Right forelimb (tissue), 1 donor: ENCODE data around the gene SCG2.
"Not testable (repeated sequence)": the region's sequence is repeated elsewhere in the genome, so short reads cannot be mapped to it uniquely, and the experiment has no call there.

Experiments used
- DNase-seq: peaks from one replicate; pipeline ENCODE4 v3.0.0-alpha.2; 2018

SCG2 gene

DNA sequence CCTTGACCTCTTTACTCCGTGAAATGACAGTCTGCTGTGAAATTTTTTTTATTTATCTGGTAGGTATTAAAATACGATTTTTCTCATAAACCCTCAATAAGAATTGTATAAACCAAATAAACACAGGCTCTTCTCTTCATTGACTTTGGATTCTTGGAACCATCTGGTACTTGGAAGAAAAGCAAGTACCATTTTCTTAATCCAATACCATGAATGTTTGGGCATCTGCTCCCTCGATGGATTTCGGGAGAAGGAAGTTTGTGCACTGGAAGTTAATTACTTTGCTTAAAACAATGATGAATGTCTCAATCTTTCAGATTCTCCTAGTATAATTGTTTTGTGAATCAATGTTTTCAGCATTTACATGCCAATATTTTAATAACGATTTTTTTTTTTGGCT, 5.3 kb upstream of the SCG2 start:
- no peak for DNase-seq

DNA sequence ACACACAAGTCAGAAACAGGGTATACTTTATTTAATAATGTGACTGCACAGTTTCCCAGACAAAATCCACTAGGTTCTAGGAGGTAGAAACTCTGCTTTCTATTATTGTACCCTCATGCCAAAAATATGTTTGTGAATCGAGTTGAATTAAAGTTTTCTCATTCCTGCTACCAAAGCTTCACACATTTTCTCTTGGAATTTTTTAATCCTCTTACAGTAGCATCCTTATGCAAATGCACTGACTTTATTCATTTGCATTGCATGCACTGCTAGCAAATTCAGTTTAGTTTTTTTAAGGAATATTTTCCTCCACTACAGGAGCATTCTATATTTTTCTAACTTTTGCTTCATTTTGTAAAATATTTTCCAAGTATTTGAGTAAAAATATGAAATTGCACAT, 4.8 kb upstream of the SCG2 start:
- DNase-seq, result no peak

DNA sequence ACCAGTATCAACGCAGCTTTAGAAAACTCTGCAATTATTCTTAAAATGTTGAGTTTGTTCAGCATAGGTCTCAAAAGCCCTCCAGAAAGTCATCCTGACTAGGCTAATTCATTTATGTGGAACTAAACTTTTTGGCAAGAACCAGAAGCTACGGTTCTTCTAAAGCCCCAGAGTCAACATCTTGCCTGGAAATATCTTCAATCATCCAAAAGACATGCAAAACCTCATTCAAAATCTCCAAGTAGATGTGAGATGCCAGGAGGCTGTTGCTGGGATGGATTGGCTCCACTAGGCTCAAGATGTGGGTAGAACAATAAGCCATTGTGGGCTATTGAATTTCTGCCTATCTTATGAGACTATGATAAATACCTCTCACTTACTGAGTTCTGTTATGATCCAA, 2.1 kb upstream of the SCG2 start:
- no peak for DNase-seq

GRCh38 chr2:223602972-223603371, 811 bp upstream of the SCG2 start:
- DNase-seq, result no peak

GRCh38 chr2:223601018-223601417, 1.1 kb downstream of the SCG2 start:
- no peak for DNase-seq

DNA sequence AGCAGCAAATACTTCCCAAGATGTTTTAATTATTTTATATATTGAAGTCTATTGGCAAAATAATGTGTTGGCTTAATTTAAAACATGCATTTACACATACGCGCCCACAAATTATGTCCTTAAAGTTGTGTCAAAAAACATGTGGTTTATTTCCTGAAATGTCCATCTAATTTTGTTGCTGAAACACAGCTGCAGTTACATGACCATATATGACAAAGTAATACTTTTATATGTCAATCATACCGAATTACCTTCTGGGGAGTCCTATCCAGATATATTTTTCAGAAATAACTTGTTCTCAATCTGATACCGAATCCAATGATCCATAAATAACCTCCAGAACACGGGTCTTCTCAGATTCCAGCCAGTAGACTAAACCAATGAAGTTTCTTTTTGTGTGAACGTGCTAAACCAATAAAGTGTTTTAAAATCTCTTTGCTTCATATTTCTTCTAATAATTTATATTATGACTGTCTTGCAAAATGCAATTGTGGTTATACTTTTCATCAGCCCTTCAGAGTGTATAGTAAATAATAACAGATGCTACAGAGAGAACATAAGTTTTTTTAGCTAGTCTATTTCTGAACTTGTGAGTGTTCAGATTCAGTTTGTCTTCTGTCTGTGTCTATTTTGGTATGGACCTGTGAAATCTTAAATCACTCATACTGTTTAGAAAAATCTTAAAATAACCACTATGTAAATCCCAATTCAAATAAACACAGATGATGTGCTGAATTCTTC, 2.4 kb downstream of the SCG2 start:
- no peak for DNase-seq

- no peak for DNase-seq
Measured at GRCh38 chr2:223598994-223599639, 3.0 kb downstream of the SCG2 start.

- DNase-seq, result no peak
Measured at GRCh38 chr2:223597076-223597475, 5.1 kb downstream of the SCG2 start.

DNA sequence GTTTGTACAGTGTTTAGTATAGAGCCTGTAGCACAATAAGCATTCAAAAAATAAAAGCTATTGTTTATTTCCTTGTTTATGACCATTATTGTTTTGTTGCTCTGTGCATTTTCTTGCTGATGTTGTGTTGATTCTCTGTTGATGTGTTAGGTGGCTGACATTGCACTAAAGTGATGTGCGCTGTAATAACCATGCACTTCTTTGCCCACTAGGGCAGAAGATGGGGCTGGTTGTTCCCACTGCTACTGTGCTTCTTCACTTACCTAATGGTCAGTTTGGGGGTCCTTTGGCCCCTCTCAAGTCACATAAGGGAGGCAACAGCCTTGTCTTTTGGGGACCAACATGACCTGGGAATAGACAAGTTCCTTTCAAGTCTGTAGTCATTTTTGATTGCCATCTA, 6.0 kb downstream of the SCG2 start:
- DNase-seq, result no peak

DNA sequence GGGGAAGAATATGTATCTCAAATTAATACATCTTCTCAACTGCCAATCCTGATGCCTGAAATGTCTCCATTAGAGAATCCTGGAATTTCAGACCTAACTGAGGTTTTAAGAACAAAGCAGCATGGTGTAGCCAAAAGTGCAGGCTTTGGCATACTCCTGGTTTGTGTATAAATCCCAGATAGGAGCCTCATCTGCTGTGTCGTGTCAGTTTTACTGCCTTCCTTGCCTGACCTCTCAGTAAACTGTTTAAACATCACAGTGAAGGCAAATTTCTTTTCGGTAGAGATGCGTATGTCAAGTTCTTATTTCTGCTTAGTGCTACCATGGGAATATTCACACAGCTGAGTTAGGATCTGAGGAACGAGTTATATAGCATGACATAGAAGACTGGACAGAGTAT, 7.3 kb downstream of the SCG2 start:
- no peak for DNase-seq

GRCh38 chr2:223594259-223594658, 7.9 kb downstream of the SCG2 start:
- DNase-seq, result no peak

GRCh38 chr2:223592689-223593088, 9.5 kb downstream of the SCG2 start:
- not testable (repeated sequence) for DNase-seq

GRCh38 chr2:223591596-223591995, 10.6 kb downstream of the SCG2 start:
- no peak for DNase-seq

DNA sequence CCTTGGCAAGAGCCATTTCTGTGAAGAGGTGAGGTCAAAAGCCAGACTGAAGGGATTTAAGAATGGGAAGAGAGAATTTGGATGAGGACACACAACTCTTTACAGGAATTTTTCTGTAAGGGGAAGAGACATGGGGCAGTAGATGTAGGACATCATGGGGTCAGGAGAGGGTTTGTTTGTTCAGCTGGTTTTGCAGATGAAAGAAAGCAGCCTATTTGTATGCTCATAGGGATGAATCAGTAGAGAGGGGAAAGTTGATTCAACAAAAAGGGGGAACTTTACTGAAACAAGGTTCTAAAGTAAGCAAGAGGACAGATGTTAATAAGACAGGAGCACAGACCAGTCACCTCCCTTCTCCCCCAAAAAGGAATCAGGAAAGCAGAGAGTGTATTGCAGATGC, 11.2 kb downstream of the SCG2 start:
- no peak for DNase-seq

DNA sequence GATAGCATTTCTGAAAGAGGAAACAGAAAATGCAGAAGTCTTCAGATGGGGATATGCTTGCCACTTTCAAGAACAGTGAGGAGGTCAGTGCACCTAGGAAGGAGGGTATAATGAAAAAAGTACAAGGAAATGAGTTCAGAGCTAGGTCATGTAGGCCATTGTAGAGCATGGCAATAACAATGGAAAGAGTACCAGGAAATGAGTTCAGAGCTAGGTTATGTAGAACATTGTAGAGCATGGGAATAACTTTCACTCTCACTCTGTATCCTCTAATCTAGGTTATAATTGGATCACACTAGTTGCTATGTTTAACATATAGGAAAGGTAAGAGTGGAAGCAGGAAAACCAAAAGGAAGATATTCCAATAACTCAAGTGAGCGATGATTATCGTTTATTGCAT, 12.3 kb downstream of the SCG2 start:
- no peak for DNase-seq

GRCh38 chr2:223588251-223588650, 13.9 kb downstream of the SCG2 start:
- DNase-seq, result no peak

GRCh38 chr2:223587301-223587700, 14.9 kb downstream of the SCG2 start:
- DNase-seq, result no peak

DNA sequence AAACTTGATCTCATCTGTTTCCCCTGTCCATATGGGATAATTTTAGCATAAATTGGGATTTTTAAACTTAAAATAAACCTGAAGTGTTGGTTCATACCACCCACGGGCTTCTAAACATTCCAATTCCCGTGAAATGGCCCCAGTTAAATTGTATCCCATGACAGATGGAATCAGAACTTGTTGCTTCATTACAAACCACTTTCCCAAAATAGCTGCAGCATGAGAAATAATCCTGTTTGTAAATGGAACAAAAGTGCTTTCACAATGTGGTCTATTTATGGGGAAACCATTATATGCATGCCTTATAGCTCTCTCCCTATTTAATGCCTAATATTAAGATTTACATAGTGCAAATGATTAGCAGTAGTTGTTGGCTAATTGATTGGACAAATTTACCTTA, 15.9 kb downstream of the SCG2 start:
- DNase-seq, result no peak

GRCh38 chr2:223585666-223586065, 16.5 kb downstream of the SCG2 start:
- no peak for DNase-seq

DNA sequence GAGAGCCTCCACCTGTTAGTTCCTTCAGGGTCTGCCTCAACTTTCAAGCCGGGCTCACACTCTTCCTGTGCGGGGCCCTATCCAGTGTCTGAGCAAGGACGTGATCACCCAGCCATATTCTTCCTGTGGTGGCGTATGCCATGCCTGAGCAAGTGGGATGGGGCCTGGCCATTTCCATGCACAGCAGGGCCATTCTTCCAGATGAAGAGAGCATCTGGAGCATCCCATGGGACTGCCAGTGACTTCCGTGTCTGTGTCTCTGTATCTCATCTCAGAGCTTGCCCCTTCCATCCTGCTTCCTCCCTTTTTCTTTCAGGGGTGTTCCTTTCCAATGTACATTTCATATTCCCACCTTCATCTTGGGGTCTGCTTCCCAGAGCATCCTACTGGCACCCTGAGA, 20.2 kb downstream of the SCG2 start:
- DNase-seq, result no peak

- no peak for DNase-seq
Measured at GRCh38 chr2:223580951-223581350, 21.2 kb downstream of the SCG2 start.

- DNase-seq, result no peak
Measured at GRCh38 chr2:223578846-223579245, 23.3 kb downstream of the SCG2 start.

DNA sequence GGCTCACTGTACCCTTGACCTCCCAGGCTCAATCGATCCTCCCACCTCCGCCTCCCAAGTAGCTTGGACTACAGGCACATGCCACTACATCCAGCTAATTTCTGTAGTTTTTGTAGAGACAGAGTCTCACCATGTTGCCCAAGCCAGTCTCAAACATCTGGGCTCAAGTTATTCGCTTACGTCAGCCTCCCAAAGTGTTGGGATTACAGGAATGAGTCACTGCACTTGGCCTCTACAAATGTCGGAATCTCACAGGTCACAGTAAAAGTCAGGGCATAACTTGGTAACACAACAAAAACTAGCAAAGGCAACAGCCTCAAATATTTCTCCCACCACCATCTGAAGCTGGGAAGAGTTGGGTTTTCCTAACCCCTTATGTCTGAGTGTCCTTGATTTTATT, 25.3 kb downstream of the SCG2 start:
- DNase-seq, result no peak

- no peak for DNase-seq
Measured at GRCh38 chr2:223570784-223571183, 31.4 kb downstream of the SCG2 start.

DNA sequence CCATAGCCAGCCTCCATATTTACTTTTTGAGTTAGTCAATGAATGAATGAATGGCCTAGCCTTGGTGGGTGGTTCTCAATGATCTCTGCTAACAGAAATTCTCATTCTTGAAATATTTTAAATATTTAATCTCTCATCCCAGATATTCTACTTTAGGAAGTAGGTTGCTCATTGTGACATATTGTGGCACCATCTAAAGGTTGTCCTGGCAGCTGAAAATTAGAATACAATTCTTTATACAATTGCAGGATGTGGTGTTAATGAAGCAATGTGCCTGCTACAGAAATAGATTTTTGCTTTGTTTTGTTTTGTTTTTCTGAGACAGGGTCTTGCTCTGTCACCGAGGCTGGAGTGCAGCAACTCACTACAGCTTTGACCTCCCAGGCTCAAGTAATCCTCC, 35.8 kb downstream of the SCG2 start:
- no peak for DNase-seq
